ENCODE measurements around the gene ING3. TPM values are rescaled to one million over a fixed set of nuclear protein-coding genes. Genes with fewer than 3 reads are reported as not detected.

ING3 gene
- total RNA-seq, 1 experiment from 2014 or later, result 12.6 TPM

GRCh38 chr7:120990468-120991118 lies 40.0 kb downstream of the ING3 start:
- Mint-ChIP-seq H3K36me3 (no peaks in the 10 kb centered on the region), H3K4me1 (peaks cover 16% of the 10 kb centered on the region), H3K27ac (no peak overlapping the region), H3K9me3 (no peaks in the 10 kb centered on the region), H3K27me3 (ENCODE audit: low read depth) (peaks cover 25% of the 10 kb centered on the region), H3K4me3 (no peak overlapping the region)
- no peak for TF ChIP-seq ZSCAN18 (CRISPR knock-in tag; IDR thresholded peaks at IDR 0.05)
- no peak for TF ChIP-seq ATF3 (CRISPR knock-in tag; conservative IDR thresholded peaks at IDR 0.05)
- TF ChIP-seq MLX (CRISPR knock-in tag; IDR thresholded peaks at IDR 0.05), result no peak
- TF ChIP-seq PRRX2 (CRISPR knock-in tag; IDR thresholded peaks at IDR 0.05), result no peak
- TF ChIP-seq NFYB (CRISPR knock-in tag; conservative IDR thresholded peaks at IDR 0.05; ENCODE audit: low read depth), result no peak
- TF ChIP-seq FOXP4 (CRISPR knock-in tag; IDR thresholded peaks at IDR 0.05), result no peak
- no peak for TF ChIP-seq TP53 (CRISPR knock-in tag; IDR thresholded peaks at IDR 0.05)
- TF ChIP-seq CREM (CRISPR knock-in tag; IDR thresholded peaks at IDR 0.05), result no peak
- CTCF ChIA-PET, result interaction anchor here (1.6 to 4.6 kb wide), 2 partner anchors 117 to 118 kb away, joined by 4 to 28 read pairs; no protein-coding TSS in a partner anchor
- ATAC-seq (no peak), DNase-seq (ENCODE audit: low spot score) (no peak)
- POLR2A ChIA-PET, result no interaction called here

GRCh38 chr7:120991161-120991560 lies 40.6 kb downstream of the ING3 start:
- peaks cover 25% of the 10 kb centered on the region for H3K27me3 Mint-ChIP-seq (ENCODE audit: low read depth)
- H3K9me3 Mint-ChIP-seq, result no peaks in the 10 kb centered on the region
- H3K27ac Mint-ChIP-seq, result no peak overlapping the region
- TF ChIP-seq USF1 (CRISPR knock-in tag; IDR thresholded peaks at IDR 0.05), result no peak
- no peak for TF ChIP-seq MYBL2 (CRISPR knock-in tag; IDR thresholded peaks at IDR 0.05)
- no peak for TF ChIP-seq SMAD3 (CRISPR knock-in tag; IDR thresholded peaks at IDR 0.05; ENCODE audit: borderline replicate concordance)
- TF ChIP-seq SOX15 (CRISPR knock-in tag; IDR thresholded peaks at IDR 0.05), result no peak
- TF ChIP-seq EMX1 (CRISPR knock-in tag; IDR thresholded peaks at IDR 0.05), result no peak
- no peak for TF ChIP-seq TEAD4 (CRISPR knock-in tag; IDR thresholded peaks at IDR 0.05)
- no peak for TF ChIP-seq GRHL2 (CRISPR knock-in tag; IDR thresholded peaks at IDR 0.05; ENCODE audit: insufficient replicate concordance, severe bottlenecking)
- TF ChIP-seq STAT6 (CRISPR knock-in tag; conservative IDR thresholded peaks at IDR 0.05; ENCODE audit: low read depth), result no peak
- no peak for TF ChIP-seq ZBTB43 (CRISPR knock-in tag; IDR thresholded peaks at IDR 0.05)
- no peak for TF ChIP-seq FOXK1 (CRISPR knock-in tag; IDR thresholded peaks at IDR 0.05)
- no peak for TF ChIP-seq IRF1 (CRISPR knock-in tag; IDR thresholded peaks at IDR 0.05)
- no peak for TF ChIP-seq ZSCAN18 (CRISPR knock-in tag; IDR thresholded peaks at IDR 0.05)
- TF ChIP-seq ERG (CRISPR knock-in tag; IDR thresholded peaks at IDR 0.05), result no peak
- H3K4me3 Mint-ChIP-seq, result no peak overlapping the region
- DNase-seq (ENCODE audit: low spot score) (no peak), ATAC-seq (no peak)
- POLR2A ChIA-PET, result no interaction called here
- H3K4me1 Mint-ChIP-seq, result peaks cover 16% of the 10 kb centered on the region
- CTCF ChIA-PET, result interaction anchor here (1.6 kb wide), 1 partner anchor 117 kb away, joined by 4 read pairs; no protein-coding TSS in a partner anchor
- no peaks in the 10 kb centered on the region for H3K36me3 Mint-ChIP-seq
